Measurements from ENCODE around the gene ALK.

DNA sequence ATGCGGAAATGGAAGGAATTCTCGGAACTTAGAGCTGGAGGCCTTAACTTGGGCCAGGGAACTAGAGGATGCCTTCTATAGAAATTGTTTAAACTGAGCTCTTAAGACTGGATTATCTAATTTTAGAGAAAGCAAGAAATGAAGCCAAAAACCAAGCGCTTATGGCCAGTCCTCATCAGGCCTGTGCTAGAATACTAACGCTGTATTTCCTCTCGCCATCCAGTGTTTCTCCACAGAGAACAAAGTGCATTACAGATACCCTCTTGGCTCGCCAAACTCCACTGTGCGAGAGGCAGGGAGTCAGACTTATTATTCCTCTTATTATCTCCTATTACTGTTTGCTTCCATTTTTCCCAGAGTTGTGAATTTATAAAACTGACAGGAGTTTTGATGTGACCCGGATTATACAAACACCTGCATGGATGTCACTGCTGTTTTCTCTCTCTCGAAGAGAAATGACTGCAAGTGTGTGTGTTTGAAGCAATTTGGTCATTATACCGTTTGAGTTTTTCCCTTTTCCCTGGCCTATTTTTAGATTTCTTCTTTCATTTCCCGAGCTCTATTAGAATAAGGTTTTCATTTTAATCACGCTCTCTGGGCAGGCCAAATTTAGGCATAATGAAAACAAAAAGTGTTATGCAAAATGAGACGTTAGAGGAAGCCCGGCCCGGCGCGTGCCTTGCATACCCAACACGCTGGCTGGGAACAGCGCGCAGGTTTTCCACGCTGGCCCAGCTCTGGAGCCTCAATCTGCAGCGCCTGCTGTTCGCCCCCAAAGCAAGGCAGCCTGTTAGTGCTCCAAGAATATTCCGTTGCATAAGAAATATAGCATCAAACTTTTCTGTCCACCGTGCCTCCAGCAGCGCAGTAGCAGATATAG, 103.3 kb downstream of the ALK start:
- TF ChIP-seq, protein P1, sequence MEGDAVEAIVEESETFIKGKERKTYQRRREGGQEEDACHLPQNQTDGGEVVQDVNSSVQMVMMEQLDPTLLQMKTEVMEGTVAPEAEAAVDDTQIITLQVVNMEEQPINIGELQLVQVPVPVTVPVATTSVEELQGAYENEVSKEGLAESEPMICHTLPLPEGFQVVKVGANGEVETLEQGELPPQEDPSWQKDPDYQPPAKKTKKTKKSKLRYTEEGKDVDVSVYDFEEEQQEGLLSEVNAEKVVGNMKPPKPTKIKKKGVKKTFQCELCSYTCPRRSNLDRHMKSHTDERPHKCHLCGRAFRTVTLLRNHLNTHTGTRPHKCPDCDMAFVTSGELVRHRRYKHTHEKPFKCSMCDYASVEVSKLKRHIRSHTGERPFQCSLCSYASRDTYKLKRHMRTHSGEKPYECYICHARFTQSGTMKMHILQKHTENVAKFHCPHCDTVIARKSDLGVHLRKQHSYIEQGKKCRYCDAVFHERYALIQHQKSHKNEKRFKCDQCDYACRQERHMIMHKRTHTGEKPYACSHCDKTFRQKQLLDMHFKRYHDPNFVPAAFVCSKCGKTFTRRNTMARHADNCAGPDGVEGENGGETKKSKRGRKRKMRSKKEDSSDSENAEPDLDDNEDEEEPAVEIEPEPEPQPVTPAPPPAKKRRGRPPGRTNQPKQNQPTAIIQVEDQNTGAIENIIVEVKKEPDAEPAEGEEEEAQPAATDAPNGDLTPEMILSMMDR (conservative IDR thresholded peaks at IDR 0.05 in 1 of 2, IDR thresholded peaks at IDR 0.05 in 1 of 2; ENCODE audit: low read depth in 1 of 2, low read length in 2 of 2), result no peak
- TF ChIP-seq EZH2 (IDR thresholded peaks at IDR 0.05; ENCODE audit: low read length, missing control alignments), result no peak
